CD4-positive, alpha-beta T cell treated with Interleukin-15 for 1 hour (primary cell): Measurements from ENCODE around the gene ABCD4.
A peak's percentile ranks its signal among the peaks of the same experiment; 100 is the strongest.

ENCODE experiments used
- DNase-seq: peaks from one replicate; pipeline ENCODE4 v3.0.0-alpha.2; 2020

ABCD4 gene

GRCh38 chr14:74257941-74258763, 44.6 kb downstream of the ABCD4 start:
- DNase-seq = no peak

- DNase-seq = peak; percentile 50
These were observed 45.4 kb downstream of the ABCD4 start for GRCh38 chr14:74257078-74257940.

- DNase-seq = no peak
These were observed 47.5 kb downstream of the ABCD4 start for GRCh38 chr14:74255281-74255680.

GRCh38 chr14:74249433-74250375, 53.0 kb downstream of the ABCD4 start:
- no peak for DNase-seq

- no peak for DNase-seq
These were observed 54.7 kb downstream of the ABCD4 start for GRCh38 chr14:74248017-74248416.

GRCh38 chr14:74246542-74246941, 56.2 kb downstream of the ABCD4 start:
- no peak for DNase-seq

GRCh38 chr14:74245292-74245691, 57.4 kb downstream of the ABCD4 start:
- no peak for DNase-seq

GRCh38 chr14:74244115-74244514, 58.6 kb downstream of the ABCD4 start:
- no peak for DNase-seq

- DNase-seq = no peak
These were observed 59.7 kb downstream of the ABCD4 start for GRCh38 chr14:74243051-74243450.

GRCh38 chr14:74242780-74243042, 60.0 kb downstream of the ABCD4 start:
- DNase-seq = no peak

- no peak for DNase-seq
These were observed 60.5 kb downstream of the ABCD4 start for GRCh38 chr14:74242021-74242779.

GRCh38 chr14:74241652-74242017, 61.1 kb downstream of the ABCD4 start:
- no peak for DNase-seq

- no peak for DNase-seq
These were observed 61.7 kb downstream of the ABCD4 start for GRCh38 chr14:74240794-74241651.

- DNase-seq = no peak
These were observed 62.6 kb downstream of the ABCD4 start for GRCh38 chr14:74239848-74240793.

GRCh38 chr14:74238974-74239847, 63.5 kb downstream of the ABCD4 start, which contains the start of gene VSX2:
VSX2 (plus strand) TSS chr14:74239449; CDS start chr14:74239562, 113 bp downstream.
- no peak for DNase-seq

GRCh38 chr14:74237441-74237840, 65.3 kb downstream of the ABCD4 start:
- DNase-seq = no peak
